NCI-H146 treated with DMSO at 0.1 percent for 48 hours (cell line): ENCODE results near the gene DIS3L2.
"Not testable (repeated sequence)": the region's sequence is repeated elsewhere in the genome, so short reads cannot be mapped to it uniquely, and the experiment has no call there.

Source experiments
- DNase-seq: peaks from one replicate; lab custom pipeline; 2025; ENCODE audit not compliant: unreplicated experiment; lab: John Stamatoyannopoulos, UW

The DIS3L2 gene

DNA sequence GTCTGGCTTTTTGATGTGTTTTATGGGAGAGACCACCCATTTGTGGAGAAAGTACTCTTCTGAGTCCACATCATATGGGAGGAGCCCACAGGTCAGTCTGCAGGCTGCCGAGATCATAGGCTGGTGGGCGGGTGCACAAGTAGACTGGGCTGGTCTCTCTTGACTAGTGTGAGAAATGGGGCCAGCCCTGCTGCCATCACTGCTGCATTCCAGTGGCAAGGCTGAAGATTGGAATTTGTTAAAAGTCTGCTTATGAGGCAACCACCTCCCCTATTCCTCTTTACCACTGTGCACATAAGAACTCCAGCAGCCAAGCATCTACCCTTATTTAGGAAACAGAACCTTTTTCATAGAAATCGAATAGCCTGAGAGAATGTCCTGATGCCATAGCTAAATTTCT is 200.7 kb downstream of the DIS3L2 start:
- DNase-seq: no peak

DNA sequence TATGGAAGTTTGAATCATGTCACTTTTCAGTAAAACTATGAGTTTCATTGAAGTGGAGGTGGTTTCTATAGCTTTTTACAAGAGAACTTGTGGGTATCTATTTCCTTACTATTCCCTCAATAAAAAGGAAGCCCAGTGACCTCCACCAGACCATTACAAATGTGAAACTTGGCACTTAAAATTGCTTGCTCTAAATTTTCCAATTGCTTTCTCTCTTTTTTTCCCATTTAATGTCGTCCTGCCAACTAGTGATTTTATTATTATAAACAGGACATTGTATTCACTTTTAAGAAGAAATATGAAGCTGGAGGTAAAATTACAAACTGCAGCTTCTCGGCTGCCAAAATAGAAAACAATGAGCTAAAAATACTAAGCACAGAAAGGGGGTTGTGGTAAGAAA is 208.9 kb downstream of the DIS3L2 start:
- no peak for DNase-seq

DNA sequence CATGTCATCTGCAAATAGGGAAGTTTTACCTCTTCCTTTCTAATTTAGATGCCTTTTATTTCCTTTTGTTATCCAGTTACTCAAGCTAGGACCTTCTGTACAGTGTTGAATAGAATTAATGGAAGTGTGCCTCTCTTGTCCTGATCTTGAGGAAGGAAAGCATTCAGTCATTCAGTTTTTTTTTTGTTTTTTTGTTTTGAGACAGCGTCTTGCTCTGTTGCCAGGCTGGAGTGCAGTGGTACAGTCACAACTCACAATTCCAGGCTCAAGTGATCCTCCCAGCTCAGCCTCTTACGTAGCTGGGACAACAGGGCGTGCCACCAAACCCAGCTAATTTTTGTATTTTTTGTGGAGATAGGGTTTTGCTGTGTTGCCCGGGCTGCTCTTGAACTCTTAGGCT is 213.1 kb downstream of the DIS3L2 start:
- no peak for DNase-seq

DNA sequence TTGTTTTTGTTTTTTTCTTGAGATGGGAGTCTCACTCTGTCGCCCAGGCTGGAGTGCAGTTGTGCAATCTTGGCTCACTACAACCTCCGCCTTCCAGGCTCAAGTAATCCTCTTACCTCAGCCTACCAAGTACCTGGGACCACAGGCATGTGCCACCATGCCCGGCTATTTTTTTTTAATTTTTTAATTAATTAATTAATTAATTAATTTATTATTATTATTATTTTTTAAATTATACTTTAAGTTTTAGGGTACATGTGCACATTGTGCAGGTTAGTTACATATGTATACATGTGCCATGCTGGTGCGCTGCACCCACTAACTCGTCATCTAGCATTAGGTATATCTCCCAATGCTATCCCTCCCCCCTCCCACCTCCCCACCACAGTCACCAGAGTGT is 215.1 kb downstream of the DIS3L2 start:
- not testable (repeated sequence) for DNase-seq

DNA sequence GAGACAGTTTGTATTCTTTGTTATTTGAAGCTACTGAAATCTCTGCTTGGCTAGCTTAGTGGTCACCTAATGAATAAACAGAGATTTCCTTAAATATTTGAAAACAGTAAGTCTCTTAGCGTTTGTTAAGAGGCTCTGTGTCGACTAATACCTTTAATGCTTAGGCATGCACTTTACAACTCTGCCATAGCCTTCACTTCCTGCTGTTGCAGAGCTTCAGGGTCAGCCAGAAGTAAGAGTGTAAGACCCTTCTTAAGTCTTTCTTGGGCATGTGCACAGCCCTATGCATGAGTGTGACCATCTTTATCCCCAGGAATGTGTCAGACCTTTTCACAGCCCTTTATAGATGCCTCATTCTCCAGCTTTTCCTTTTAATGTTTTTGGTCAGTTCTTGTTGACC is 221.8 kb downstream of the DIS3L2 start:
- no peak for DNase-seq

GRCh38 chr2:232184346-232184745 is 222.8 kb downstream of the DIS3L2 start:
- DNase-seq: no peak

DNA sequence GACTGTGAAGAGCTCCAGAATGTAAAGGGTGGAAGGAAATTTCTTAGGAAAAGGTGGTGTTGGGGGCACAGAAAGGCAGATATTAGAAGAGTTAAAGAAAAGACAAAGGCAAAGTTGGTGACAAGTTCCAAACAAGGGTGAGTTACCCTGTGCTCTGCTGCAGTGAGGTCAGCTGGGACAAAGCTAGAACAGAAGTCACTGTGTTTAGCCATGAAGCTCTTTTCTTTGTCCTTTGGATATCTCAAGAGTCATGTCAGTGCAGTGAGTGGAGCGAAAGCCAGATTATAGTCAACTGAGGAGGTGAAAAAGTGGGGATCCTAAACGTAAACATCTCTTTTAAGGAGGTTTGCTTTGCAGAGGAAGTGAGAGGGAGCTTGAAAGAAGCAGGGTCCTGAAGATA is 229.3 kb downstream of the DIS3L2 start:
- no peak for DNase-seq

DNA sequence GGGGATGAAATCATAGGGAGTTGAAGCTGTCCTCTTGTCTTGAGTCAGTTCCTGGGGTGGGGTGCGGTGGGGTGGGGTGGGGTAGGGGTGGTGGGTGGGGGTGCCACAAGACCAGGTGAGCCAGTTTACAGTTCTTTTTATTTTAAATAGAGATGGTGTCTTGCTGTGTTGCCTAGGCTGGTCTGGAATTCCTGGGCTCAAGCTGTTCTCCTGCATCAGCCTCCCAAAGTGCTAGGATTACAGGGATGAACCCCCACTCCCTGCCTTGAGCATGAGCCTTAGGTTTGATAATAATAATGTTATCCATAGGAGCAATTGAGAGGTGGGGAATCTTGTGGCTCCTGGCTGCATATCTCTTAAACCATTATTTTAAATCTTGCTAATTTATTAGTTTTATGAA is 234.0 kb downstream of the DIS3L2 start:
- no peak for DNase-seq

DNA sequence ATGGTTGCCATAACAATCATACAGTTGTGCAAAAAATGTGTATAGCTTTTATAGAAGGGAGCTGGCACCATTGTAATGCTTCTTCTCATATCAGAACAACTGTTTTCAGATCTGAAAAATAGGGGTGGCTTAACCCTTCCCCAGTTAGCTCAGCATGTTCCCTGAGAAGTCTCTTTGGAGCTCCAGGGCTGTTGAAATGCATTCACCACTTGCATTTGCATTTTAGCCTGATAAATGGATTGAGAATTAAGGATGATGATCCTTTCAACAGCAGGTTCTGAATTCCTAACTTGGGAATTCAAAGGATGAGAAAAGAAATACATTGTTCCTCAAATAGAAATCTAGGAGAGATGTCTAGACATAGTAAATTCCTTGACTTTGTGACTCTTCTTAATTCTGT is 235.3 kb downstream of the DIS3L2 start:
- no peak for DNase-seq

DNA sequence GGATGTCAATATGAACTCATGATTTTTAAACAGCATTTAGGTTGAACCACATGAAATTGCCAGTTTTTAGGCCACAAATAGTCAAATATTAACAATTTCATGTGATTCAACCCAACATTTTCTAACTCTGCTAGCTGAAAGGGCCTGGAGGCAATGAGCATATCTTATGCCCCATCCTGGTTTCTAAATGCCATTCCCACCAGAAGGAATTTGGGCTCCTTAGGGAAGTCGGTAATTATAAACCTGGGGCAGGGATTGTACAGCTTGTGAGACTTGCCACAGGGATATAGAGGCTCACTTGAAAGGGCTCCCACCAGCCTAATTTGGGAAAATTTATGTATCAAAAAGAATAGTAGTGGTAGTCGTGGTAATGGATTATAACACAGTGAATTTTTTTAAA is 238.7 kb downstream of the DIS3L2 start:
- no peak for DNase-seq

- no peak for DNase-seq
Observed at GRCh38 chr2:232203166-232203891, 241.8 kb downstream of the DIS3L2 start.

GRCh38 chr2:232203936-232204335 is 242.4 kb downstream of the DIS3L2 start:
- no peak for DNase-seq

DNA sequence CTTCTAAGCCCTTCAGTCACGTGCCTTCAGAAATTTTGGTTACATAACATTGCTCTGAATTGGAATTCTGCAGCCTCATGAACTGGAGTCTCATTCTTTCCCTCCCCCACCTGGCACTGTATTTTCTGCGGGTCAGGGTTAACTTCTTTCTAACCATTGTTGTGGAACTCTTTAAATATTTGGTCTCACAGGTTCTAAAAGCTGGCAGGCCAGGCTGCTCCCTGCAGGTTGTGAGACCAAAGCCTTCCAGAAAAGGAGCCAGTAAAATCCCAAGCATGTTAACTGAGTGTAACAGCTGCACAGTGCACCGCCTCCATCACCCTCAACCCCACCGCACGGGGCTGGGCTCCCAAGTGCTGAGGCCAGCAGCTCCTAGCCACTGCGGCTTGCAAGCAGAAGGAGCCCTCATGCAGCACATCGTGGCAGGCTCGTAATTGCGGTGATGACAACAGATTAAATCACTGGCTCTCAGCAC is 243.0 kb downstream of the DIS3L2 start:
- no peak for DNase-seq

DNA sequence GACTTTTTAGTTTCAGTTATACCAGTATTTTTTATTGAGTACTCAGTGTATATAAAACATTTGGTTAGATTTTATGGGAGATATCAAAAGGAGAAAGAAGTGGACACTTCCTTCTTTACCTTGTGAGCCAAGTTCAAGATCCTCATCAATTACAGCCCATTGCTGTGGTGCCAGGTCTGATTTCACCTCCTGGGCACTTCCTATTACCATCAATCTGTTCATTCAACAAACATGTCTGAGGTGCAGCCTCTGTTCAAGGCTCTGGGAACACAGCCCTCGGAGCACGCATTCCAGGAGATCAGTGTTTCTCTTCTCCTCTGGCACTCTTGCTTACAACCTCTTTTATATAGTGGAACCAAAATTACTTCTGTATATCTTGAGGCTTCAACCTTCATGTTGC is 245.7 kb downstream of the DIS3L2 start:
- no peak for DNase-seq

- no peak for DNase-seq
Observed at GRCh38 chr2:232210306-232210705, 248.8 kb downstream of the DIS3L2 start.

DNA sequence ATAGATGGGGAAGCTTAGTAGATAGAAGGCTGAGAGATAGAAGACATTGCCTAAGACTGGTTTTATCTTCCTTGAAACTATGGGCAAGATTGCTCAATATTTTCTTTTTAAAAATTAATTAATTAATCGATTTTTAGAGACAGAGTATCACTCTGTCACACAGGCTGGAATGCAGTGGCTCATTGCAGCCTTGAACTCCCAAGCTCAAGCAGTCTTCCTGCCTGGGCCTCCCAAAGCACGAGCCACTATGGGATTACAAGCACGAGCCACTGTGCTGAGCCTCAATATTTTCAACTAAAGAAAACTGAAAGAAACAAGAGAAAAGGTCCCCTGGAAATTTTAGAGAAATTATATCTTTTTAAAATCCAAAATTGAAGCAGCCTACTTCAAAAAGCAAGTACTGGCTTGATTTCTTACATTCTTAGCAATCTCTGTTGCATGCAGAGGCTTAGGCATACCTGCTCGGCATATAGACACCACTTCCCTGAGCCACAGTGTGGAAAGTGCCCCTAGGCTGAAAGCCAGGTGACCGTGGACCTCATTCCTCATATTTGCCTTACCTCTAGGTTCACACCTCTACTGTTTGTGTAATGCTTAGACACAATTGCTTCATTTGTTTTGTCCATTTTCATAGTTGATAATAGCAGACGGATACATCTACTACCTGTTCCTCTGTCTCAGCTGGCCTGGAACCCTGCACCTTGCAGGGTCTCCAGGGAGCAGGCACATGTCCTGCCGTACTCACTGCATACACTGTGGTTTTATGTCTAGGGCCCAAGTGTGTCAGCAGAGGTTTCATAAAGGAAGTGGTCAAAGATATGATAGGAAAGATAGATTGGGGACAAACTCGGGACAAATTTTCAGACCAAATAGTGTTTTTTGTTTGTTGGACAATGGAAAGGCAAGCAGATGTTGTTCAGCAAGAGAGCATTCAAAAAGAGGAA is 250.5 kb downstream of the DIS3L2 start:
- no peak for DNase-seq

DNA sequence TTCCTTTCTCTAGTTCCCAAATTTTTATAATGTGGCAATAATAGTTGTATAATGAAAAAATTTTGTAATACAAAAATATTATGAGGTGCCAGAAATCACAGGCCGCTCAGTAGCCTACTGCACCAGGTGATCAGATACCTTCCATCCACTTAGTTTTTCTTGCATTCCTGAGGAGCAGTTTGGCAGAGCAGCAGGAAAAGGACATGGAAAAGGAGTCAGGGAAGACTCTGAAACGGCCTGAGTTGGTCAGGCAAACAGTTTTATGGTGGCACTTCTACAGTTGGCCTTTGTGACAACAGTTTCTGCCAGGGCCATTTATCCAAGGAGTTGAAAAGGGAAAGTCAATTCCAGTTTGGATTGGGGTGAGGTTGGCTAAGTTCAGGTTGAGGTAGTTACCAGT is 251.7 kb downstream of the DIS3L2 start:
- DNase-seq: no peak

- no peak for DNase-seq
Observed at GRCh38 chr2:232214053-232214452, 252.5 kb downstream of the DIS3L2 start.

DNA sequence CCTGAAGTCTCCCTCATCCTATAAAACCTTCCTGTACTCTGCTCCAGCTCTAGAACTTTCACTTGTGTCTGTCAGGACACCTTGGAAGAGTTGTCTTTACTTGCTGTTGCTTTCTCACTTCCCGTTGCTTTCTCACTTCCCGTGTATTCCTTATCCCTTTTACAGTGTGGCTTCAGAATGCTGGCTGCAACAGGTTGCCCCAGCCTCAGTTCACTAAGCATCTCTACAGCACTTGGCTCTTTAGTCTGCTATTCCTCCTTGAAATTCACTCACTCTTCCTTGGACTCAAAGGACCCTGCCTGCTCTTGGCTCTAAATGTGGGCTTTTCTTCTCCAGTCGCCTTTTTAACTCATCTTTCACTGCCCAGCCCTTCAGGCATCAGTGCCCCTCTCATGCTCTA is 254.5 kb downstream of the DIS3L2 start:
- DNase-seq: no peak

- no peak for DNase-seq
Observed at GRCh38 chr2:232218778-232219495, 257.4 kb downstream of the DIS3L2 start.

DNA sequence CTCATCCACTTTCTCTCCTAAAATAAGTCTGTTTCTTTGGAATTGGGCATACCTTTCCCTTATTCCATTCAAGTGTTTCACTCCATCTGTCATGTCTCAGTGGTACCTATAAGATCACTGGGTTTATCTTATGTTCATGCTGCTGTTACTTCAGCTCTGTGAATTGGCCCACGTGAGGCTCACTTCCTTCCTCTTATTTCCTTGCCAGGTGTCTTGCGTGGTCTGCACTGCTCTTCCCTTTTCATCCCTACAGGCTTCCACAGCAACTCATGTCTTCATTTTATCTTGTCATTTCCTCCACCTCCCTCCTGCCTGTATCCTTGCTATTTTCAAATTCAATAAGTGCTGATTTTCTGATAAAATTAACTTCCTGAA is 258.0 kb downstream of the DIS3L2 start:
- no peak for DNase-seq

- DNase-seq: no peak
Observed at GRCh38 chr2:232219932-232220331, 258.4 kb downstream of the DIS3L2 start.
